K562 (cell line): ENCODE results near the gene BOLA3. TPM values are rescaled to one million over a fixed set of nuclear protein-coding genes. Genes with fewer than 3 reads are reported as not detected.
A peak's percentile ranks its signal among the peaks of the same experiment; 100 is the strongest.

ENCODE experiments used
- ATAC-seq: fragments of 200-7000 bp; cut with Tn5 transposase; 3 replicates; pipeline ENCODE4 v1.9.1; 2020; ENCODE audit warnings: moderate library complexity
- BruUV-seq: library from RNA; stranded (reverse); fragments of 400-500 nt; replicated peaks from 2 replicates; lab custom pipeline; 2021; lab: Mats Ljungman, UMichigan
- CTCF ChIA-PET: fragments of 300-600 bp; formaldehyde crosslinking; extraction: SDS; loops from one replicate; lab custom pipeline; 2021; ENCODE audit warnings: low intra/inter-chr PET ratio; lab: Yijun Ruan, JAX
- POLR2A ChIA-PET: fragments of 300-600, 350-650 bp; sonication (Branson Sonifier 250); formaldehyde crosslinking; extraction: SDS; loops from one replicate; lab custom pipeline; 2021; ENCODE audit warnings: antibody characterized with exemption, inconsistent platforms; lab: Yijun Ruan, JAX
- DNase-seq, 4 experiments: peaks; one replicate each; pipeline versions ENCODE4 v3.0.0 to v3.0.0-alpha.2; 2011 to 2018; ENCODE audit warnings: low spot score in 3 of 4, mixed read lengths in 3 of 4; ENCODE audit errors: extremely low read depth in 1 of 4
- FAIRE-seq: peaks from 2 replicates; lab custom pipeline; 2011; peaks lifted over from hg19 to GRCh38; lab: Jason Lieb, UNC
- H2AFZ ChIP-seq: 2 replicates; pipeline ENCODE4 v1.6.0; 2011; ENCODE audit warnings: low read depth, low read length, control low read depth, inconsistent platforms
- H3K27ac ChIP-seq: fragments of 200-600 bp; 3 replicates; pipeline ENCODE4 v1.8.0; 2011; ENCODE audit warnings: low read depth, mild to moderate bottlenecking, control low read depth, inconsistent platforms, low read length, moderate library complexity, mixed read lengths; ENCODE audit errors: extremely low read depth
- H3K27me3 ChIP-seq, 2 experiments: fragments of 300-600 bp in 1 of 2; 2 replicates in 1 of 2; 3 replicates in 1 of 2; pipeline versions ENCODE4 v1.6.0 to v1.8.0; 2011; ENCODE audit warnings: inconsistent platforms in 2 of 2, low read length in 2 of 2, mild to moderate bottlenecking in 1 of 2, mixed read lengths in 1 of 2, moderate library complexity in 1 of 2; ENCODE audit not compliant: control insufficient read depth in 2 of 2, insufficient read depth in 2 of 2
- H3K36me3 ChIP-seq: fragments of 300-600 bp; 3 replicates; pipeline ENCODE4 v1.8.0; 2011; ENCODE audit warnings: mild to moderate bottlenecking, low read length, inconsistent platforms; ENCODE audit not compliant: control insufficient read depth, insufficient read depth
- H3K4me1 ChIP-seq, 2 experiments: fragments of 200-600 bp in 1 of 2; replicated peaks in 1 of 2; 2 replicates in 1 of 2; 3 replicates in 1 of 2; pipeline versions ENCODE4 v1.5.1 to v1.8.0; 2011; ENCODE audit warnings: inconsistent platforms in 2 of 2, low read length in 2 of 2, mild to moderate bottlenecking in 1 of 2, mixed read lengths in 1 of 2, moderate library complexity in 1 of 2; ENCODE audit not compliant: control insufficient read depth in 2 of 2, insufficient read depth in 2 of 2
- H3K4me2 ChIP-seq: 2 replicates; pipeline ENCODE4 v1.6.1; 2011; ENCODE audit warnings: low read length, control low read depth, inconsistent platforms, mixed read lengths; ENCODE audit not compliant: insufficient read depth
- H3K4me3 ChIP-seq: fragments of 200-600 bp; sonication (generic), shearing (Covaris generic); 2 replicates; pipeline ENCODE4 v1.5.1; 2016; ENCODE audit warnings: control low read depth, inconsistent platforms
- H3K79me2 ChIP-seq: fragments of 200-600 bp; 3 replicates; pipeline ENCODE4 v1.8.0; 2011; ENCODE audit warnings: low read length, inconsistent platforms; ENCODE audit not compliant: control insufficient read depth, insufficient read depth
- H3K9ac ChIP-seq, 2 experiments: 2 replicates each; pipeline versions ENCODE4 v1.6.0 to v1.6.1; 2011; ENCODE audit warnings: low read depth in 2 of 2, low read length in 2 of 2, control low read depth in 1 of 2, inconsistent platforms in 1 of 2, mild to moderate bottlenecking in 1 of 2, mixed read lengths in 1 of 2; ENCODE audit not compliant: insufficient read depth in 1 of 2
- H3K9me1 ChIP-seq: one replicate; pipeline ENCODE4 v1.6.0; 2011; ENCODE audit warnings: inconsistent platforms, mild to moderate bottlenecking, low read length, moderate library complexity; ENCODE audit not compliant: control insufficient read depth, insufficient read depth
- H3K9me3 ChIP-seq: replicated peaks from 2 replicates; pipeline ENCODE4 v1.5.1; 2011; ENCODE audit warnings: low read depth, low read length, inconsistent platforms; ENCODE audit not compliant: control insufficient read depth, insufficient read depth
- H4K20me1 ChIP-seq: replicated peaks from 2 replicates; pipeline ENCODE4 v1.6.1; 2011; ENCODE audit warnings: low read length, inconsistent platforms, mixed read lengths; ENCODE audit not compliant: control insufficient read depth, insufficient read depth
- ADNP ChIP-seq: fragments of 200-800 bp; sonication (Bioruptor generic); IDR thresholded peaks from 2 replicates; pipeline ENCODE4 v1.6.1; 2016; ENCODE audit warnings: missing genetic modification characterization, missing compliant biosample characterization
- FOXJ3 ChIP-seq: sonication (generic); formaldehyde crosslinking; IDR thresholded peaks from 2 replicates; pipeline ENCODE4 v1.4.0; 2020; ENCODE audit warnings: mild to moderate bottlenecking, missing genetic modification reagents
- NFIX ChIP-seq: fragments of 250-450 bp; sonication (Bioruptor Pico); IDR thresholded peaks from 2 replicates; pipeline ENCODE4 v1.4.0; 2020; ENCODE audit warnings: low read depth, mild to moderate bottlenecking, moderate library complexity
- NFYB ChIP-seq: IDR thresholded peaks from 2 replicates; pipeline ENCODE4 v1.6.1; 2011; ENCODE audit warnings: mild to moderate bottlenecking, moderate library complexity; ENCODE audit not compliant: insufficient read length; ENCODE audit errors: extremely low read depth
- OTX1 ChIP-seq: fragments of 450-650 bp; formaldehyde crosslinking; IDR thresholded peaks from 2 replicates; pipeline ENCODE4 v1.4.0; 2022; ENCODE audit warnings: mild to moderate bottlenecking
- POLR3A ChIP-seq: IDR thresholded peaks from 2 replicates; pipeline ENCODE4 v1.6.1; 2011; ENCODE audit warnings: borderline replicate concordance, mild to moderate bottlenecking, moderate library complexity; ENCODE audit not compliant: insufficient read length, insufficient read depth; ENCODE audit errors: extremely low read depth
- RAD21 ChIP-seq, 2 experiments: fragments of 250-450 bp in 1 of 2; fragments of 450-650 bp in 1 of 2; sonication (Bioruptor Pico) in 1 of 2; formaldehyde crosslinking in 1 of 2; IDR thresholded peaks in 1 of 2; conservative IDR thresholded peaks in 1 of 2; 2 replicates each; pipeline versions ENCODE4 v1.4.0 to v1.8.0; 2020 to 2022; ENCODE audit warnings: mild to moderate bottlenecking in 2 of 2, moderate library complexity in 1 of 2
- SRF ChIP-seq, 2 experiments: fragments of 250-450, 450-650 bp in 1 of 2; sonication (Bioruptor Pico) in 1 of 2; sonication (generic) in 1 of 2; formaldehyde crosslinking; IDR thresholded peaks; 2 replicates each; pipeline versions ENCODE4 v1.5.0 to v1.5.1; 2020 to 2022; ENCODE audit warnings: mild to moderate bottlenecking in 1 of 2, missing genetic modification reagents in 1 of 2
- SRSF7 ChIP-seq: fragments of 200-400 bp; formaldehyde crosslinking; optimal IDR thresholded peaks from 2 replicates; pipeline ENCODE3; 2017; ENCODE audit warnings: mild to moderate bottlenecking, low read depth, low read length
- ZC3H4 ChIP-seq: sonication (generic); formaldehyde crosslinking; IDR thresholded peaks from 2 replicates; pipeline ENCODE4 v1.9.0; 2021; ENCODE audit warnings: missing genetic modification reagents, borderline replicate concordance
- ZNF12 ChIP-seq: sonication (generic); formaldehyde crosslinking; IDR thresholded peaks from 2 replicates; pipeline ENCODE4 v1.4.0; 2020; ENCODE audit warnings: mild to moderate bottlenecking, missing genetic modification reagents
- ZNF311 ChIP-seq: fragments of 250-450 bp; sonication (Bioruptor Pico); IDR thresholded peaks from 2 replicates; pipeline ENCODE4 v1.4.0; 2020; ENCODE audit warnings: mild to moderate bottlenecking, moderate library complexity
- ZNF551 ChIP-seq: fragments of 250-450 bp; sonication (Bioruptor Pico); IDR thresholded peaks from 2 replicates; pipeline ENCODE4 v1.5.0; 2021; ENCODE audit warnings: mild to moderate bottlenecking, moderate library complexity
- WGBS: fragments of 100-300 bp; shearing (Covaris generic); methylation state at CpG from one replicate; pipeline ENCODE4 v1.1.6; 2016; ENCODE audit warnings: low coverage, mixed read lengths; ENCODE audit not compliant: insufficient coverage; ENCODE audit errors: missing lambda C conversion rate; 5-methylcytosine and 5-hydroxymethylcytosine counted together
- in situ Hi-C: fragments of 300-500 bp; cut with MboI; formaldehyde crosslinking; loops from 4 replicates; pipeline ENCODE4 v1.15.0; 2018; ENCODE audit warnings: inconsistent platforms, mixed read lengths
- intact Hi-C: fragments of 100-400 bp; cut with micrococcal nuclease; formaldehyde crosslinking; loops from 2 replicates; pipeline ENCODE4 v1.14.2; 2022
- polyA plus RNA-seq, 8 experiments: library from polyadenylated mRNA; depleted of rRNA in 4 of 8; stranded (reverse) in 5 of 8; unstranded in 3 of 8; fragments of >200 nt; fragmentation: Nextera tagmentation in 2 of 8; fragmentation: Illumina TruSeq in 1 of 8; extraction: Ambion mirVana in 2 of 8; extraction: Trizol in 1 of 8; gene quantifications; 2 replicates each; pipeline versions ENCODE4 v1.2.1 to v1.2.3, GENCODE V29; 2011 to 2014; ENCODE audit warnings: inconsistent platforms in 1 of 8, missing spikeins in 1 of 8
- total RNA-seq, 7 experiments: library from RNA; depleted of rRNA in 6 of 7; stranded (reverse); fragments of >200 nt in 6 of 7; fragmentation: Illumina TruSeq in 2 of 7; extraction: Trizol in 2 of 7; gene quantifications; 2 replicates each; pipeline versions ENCODE4 v1.2.1 to v1.2.3, GENCODE V29; 2011 to 2021; ENCODE audit warnings: low replicate concordance in 1 of 7
- TF ChIP-seq, protein P1 (sequence below): fragments of 450-650 bp; IDR thresholded peaks from 2 replicates; pipeline ENCODE4 v1.6.1; 2017; ENCODE audit warnings: antibody characterized with exemption
- TF ChIP-seq, protein P2 (sequence below): sonication (generic); formaldehyde crosslinking; IDR thresholded peaks from 2 replicates; pipeline ENCODE4 v1.8.1; 2023; ENCODE audit warnings: mild to moderate bottlenecking, missing genetic modification reagents
- TF ChIP-seq, protein P3 (sequence below): sonication (generic); formaldehyde crosslinking; IDR thresholded peaks from 2 replicates; pipeline ENCODE4 v1.8.0; 2022; ENCODE audit warnings: missing genetic modification reagents, mild to moderate bottlenecking, moderate library complexity, borderline replicate concordance

The BOLA3 gene
- total and polyA plus RNA-seq, 9 of the 15 experiments (the other 6 are each of a cell fraction or from before 2014, with no cell fraction given) = 149 to 619 (median 255) TPM

- in situ Hi-C loops = no loop called here
- FAIRE-seq = no peak
- CTCF ChIA-PET = no interaction called here
- Histone ChIP-seq H3K4me2 (no peak overlapping the region), H3K27ac (no peak overlapping the region), H3K9me3 (no peaks in the 10 kb centered on the region), H2AFZ (no peak overlapping the region), H3K36me3 (peaks cover 85% of the 10 kb centered on the region; the same call in 2 of the 3 replicates), H3K9me1 (no peaks in the 10 kb centered on the region), H3K79me2 (peaks cover 50% of the 10 kb centered on the region), H3K27me3 (no peaks in the 10 kb centered on the region), H3K9ac (peak overlapping the region in 1 of 2 experiments; percentile 72; a peak in 2 of 4 replicates), H3K4me3 (no peak overlapping the region), H4K20me1 (peaks cover 12% of the 10 kb centered on the region; the same call in 1 of the 2 replicates), H3K4me1 (peaks cover 3 to 19% of the 10 kb centered on the region in 2 experiments; a peak in 4 of 5 replicates)
- DNase-seq = peak; percentile 33 to 59 (median 52)
- 82% methylated on average over 18 of the region's 19 CpGs for WGBS
- intact Hi-C loops = no loop called here
- BruUV-seq = no TSS peak
- ATAC-seq = peak; percentile 67
- POLR2A ChIA-PET = interaction anchor here (0.6 to 1.4 kb wide), 4 partner anchors 8 to 202 kb away, joined by 3 to 10 read pairs (median 4); no protein-coding TSS in a partner anchor
- no peak for TF ChIP-seq FOXJ3
- TF ChIP-seq ZC3H4 = no peak
- TF ChIP-seq SRF (CRISPR knock-in tag; IDR thresholded peaks at IDR 0.05) = no peak
- TF ChIP-seq, protein P1, sequence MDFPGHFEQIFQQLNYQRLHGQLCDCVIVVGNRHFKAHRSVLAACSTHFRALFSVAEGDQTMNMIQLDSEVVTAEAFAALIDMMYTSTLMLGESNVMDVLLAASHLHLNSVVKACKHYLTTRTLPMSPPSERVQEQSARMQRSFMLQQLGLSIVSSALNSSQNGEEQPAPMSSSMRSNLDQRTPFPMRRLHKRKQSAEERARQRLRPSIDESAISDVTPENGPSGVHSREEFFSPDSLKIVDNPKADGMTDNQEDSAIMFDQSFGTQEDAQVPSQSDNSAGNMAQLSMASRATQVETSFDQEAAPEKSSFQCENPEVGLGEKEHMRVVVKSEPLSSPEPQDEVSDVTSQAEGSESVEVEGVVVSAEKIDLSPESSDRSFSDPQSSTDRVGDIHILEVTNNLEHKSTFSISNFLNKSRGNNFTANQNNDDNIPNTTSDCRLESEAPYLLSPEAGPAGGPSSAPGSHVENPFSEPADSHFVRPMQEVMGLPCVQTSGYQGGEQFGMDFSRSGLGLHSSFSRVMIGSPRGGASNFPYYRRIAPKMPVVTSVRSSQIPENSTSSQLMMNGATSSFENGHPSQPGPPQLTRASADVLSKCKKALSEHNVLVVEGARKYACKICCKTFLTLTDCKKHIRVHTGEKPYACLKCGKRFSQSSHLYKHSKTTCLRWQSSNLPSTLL = no peak
- TF ChIP-seq, protein P2, sequence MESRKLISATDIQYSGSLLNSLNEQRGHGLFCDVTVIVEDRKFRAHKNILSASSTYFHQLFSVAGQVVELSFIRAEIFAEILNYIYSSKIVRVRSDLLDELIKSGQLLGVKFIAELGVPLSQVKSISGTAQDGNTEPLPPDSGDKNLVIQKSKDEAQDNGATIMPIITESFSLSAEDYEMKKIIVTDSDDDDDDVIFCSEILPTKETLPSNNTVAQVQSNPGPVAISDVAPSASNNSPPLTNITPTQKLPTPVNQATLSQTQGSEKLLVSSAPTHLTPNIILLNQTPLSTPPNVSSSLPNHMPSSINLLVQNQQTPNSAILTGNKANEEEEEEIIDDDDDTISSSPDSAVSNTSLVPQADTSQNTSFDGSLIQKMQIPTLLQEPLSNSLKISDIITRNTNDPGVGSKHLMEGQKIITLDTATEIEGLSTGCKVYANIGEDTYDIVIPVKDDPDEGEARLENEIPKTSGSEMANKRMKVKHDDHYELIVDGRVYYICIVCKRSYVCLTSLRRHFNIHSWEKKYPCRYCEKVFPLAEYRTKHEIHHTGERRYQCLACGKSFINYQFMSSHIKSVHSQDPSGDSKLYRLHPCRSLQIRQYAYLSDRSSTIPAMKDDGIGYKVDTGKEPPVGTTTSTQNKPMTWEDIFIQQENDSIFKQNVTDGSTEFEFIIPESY (CRISPR knock-in tag) = 0 out of 2 replicates have a peak, but pooled peaks have one; percentile 39
- TF ChIP-seq NFYB = no peak
- TF ChIP-seq POLR3A = no peak
- no peak for TF ChIP-seq ZNF551 (CRISPR knock-in tag)
- no peak for TF ChIP-seq OTX1 (CRISPR knock-in tag)
- TF ChIP-seq SRSF7 = no peak
- no peak for TF ChIP-seq ZNF311 (CRISPR knock-in tag)
- TF ChIP-seq, protein P3, sequence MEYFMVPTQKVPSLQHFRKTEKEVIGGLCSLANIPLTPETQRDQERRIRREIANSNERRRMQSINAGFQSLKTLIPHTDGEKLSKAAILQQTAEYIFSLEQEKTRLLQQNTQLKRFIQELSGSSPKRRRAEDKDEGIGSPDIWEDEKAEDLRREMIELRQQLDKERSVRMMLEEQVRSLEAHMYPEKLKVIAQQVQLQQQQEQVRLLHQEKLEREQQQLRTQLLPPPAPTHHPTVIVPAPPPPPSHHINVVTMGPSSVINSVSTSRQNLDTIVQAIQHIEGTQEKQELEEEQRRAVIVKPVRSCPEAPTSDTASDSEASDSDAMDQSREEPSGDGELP (CRISPR knock-in tag) = 0 out of 2 replicates have a peak, but pooled peaks have one; percentile 17
- TF ChIP-seq ADNP = no peak
- peak in 1 of 2 experiments; percentile 23; a peak in 1 of 4 replicates for TF ChIP-seq RAD21 (CRISPR knock-in tag; conservative IDR thresholded peaks at IDR 0.05 in 1 of 2, IDR thresholded peaks at IDR 0.05 in 1 of 2)
- TF ChIP-seq NFIX (CRISPR knock-in tag) = no peak
- TF ChIP-seq ZNF12 = no peak
Observed at GRCh38 chr2:74138600-74139323, 8.9 kb downstream of the BOLA3 start.
